PFSK-1 (cell line): ENCODE data around the gene TRIM5.

Experiments used
- FOXP2 ChIP-seq: optimal IDR thresholded peaks from 2 replicates; pipeline ENCODE3; 2011; ENCODE audit warnings: borderline replicate concordance, control low read depth, inconsistent platforms; ENCODE audit not compliant: insufficient read depth; ENCODE audit errors: extremely low read length, extremely low read depth
- POLR2AphosphoS5 ChIP-seq: IDR thresholded peaks from 2 replicates; pipeline ENCODE4 v1.6.1; 2012; ENCODE audit warnings: low read depth, mild to moderate bottlenecking, control low read depth, low read length, moderate library complexity
- REST ChIP-seq, 2 experiments: IDR thresholded peaks; 2 replicates each; pipeline versions ENCODE4 v1.6.1 to v1.8.0; 2011 to 2012; ENCODE audit warnings: low read depth in 2 of 2, low read length in 2 of 2, control low read depth in 1 of 2, inconsistent platforms in 1 of 2, mild to moderate bottlenecking in 1 of 2, moderate library complexity in 1 of 2; ENCODE audit not compliant: insufficient read depth in 1 of 2
- SIN3A ChIP-seq: IDR thresholded peaks from 2 replicates; pipeline ENCODE4 v1.6.1; 2012; ENCODE audit warnings: mild to moderate bottlenecking, low read length, moderate library complexity, borderline replicate concordance; ENCODE audit not compliant: insufficient read depth
- TAF1 ChIP-seq: IDR thresholded peaks from 2 replicates; pipeline ENCODE4 v1.6.1; 2012; ENCODE audit warnings: low read length, control low read depth, borderline replicate concordance; ENCODE audit not compliant: insufficient read depth

Gene TRIM5

GRCh38 chr11:5713695-5714094, 28.8 kb upstream of the TRIM5 start:
- TF ChIP-seq TAF1 (no peak), REST (IDR thresholded peaks at IDR 0.05; ENCODE audit: insufficient read depth in 1 of 2, low read depth in 2 of 2, low read length in 2 of 2) (no peak), POLR2AphosphoS5 (no peak), FOXP2 (no peak), SIN3A (no peak)

- no peak for TF ChIP-seq SIN3A
- TF ChIP-seq TAF1: no peak
- no peak for TF ChIP-seq FOXP2
- TF ChIP-seq REST (IDR thresholded peaks at IDR 0.05; ENCODE audit: insufficient read depth in 1 of 2, low read depth in 2 of 2, low read length in 2 of 2): no peak
- no peak for TF ChIP-seq POLR2AphosphoS5
These were observed 27.6 kb upstream of the TRIM5 start for GRCh38 chr11:5712507-5712906.

- TF ChIP-seq POLR2AphosphoS5 (no peak), SIN3A (no peak), REST (IDR thresholded peaks at IDR 0.05; ENCODE audit: insufficient read depth in 1 of 2, low read depth in 2 of 2, low read length in 2 of 2) (no peak), TAF1 (no peak), FOXP2 (no peak)
These were observed 20.8 kb upstream of the TRIM5 start for GRCh38 chr11:5705688-5706087.

- TF ChIP-seq TAF1: no peak
- no peak for TF ChIP-seq SIN3A
- TF ChIP-seq POLR2AphosphoS5: no peak
- TF ChIP-seq REST (IDR thresholded peaks at IDR 0.05; ENCODE audit: insufficient read depth in 1 of 2, low read depth in 2 of 2, low read length in 2 of 2): no peak
- TF ChIP-seq FOXP2: no peak
These were observed 19.1 kb upstream of the TRIM5 start for GRCh38 chr11:5703741-5704536.

GRCh38 chr11:5701055-5701577, 16.2 kb upstream of the TRIM5 start:
- TF ChIP-seq POLR2AphosphoS5 (no peak), FOXP2 (no peak), TAF1 (no peak), SIN3A (no peak), REST (IDR thresholded peaks at IDR 0.05; ENCODE audit: insufficient read depth in 1 of 2, low read depth in 2 of 2, low read length in 2 of 2) (no peak)
